Neural cell (in vitro differentiated cells): Measurements from ENCODE around the gene RHBDF2. TPM values are rescaled to one million over a fixed set of nuclear protein-coding genes. Genes with fewer than 3 reads are reported as not detected.

Source experiments
- H2AFZ ChIP-seq: fragments of 200-600, 300-800 bp; sonication (generic), shearing (Covaris generic); 2 replicates; pipeline ENCODE4 v1.6.0; 2014; ENCODE audit warnings: low read depth, mild to moderate bottlenecking, antibody characterized with exemption, low read length, moderate library complexity
- H3F3A ChIP-seq: fragments of 200-600 bp; shearing (Covaris generic); 2 replicates; pipeline ENCODE4 v1.6.1; 2016; ENCODE audit warnings: mild to moderate bottlenecking, moderate library complexity, mixed read lengths, antibody characterized with exemption, low read length; ENCODE audit not compliant: insufficient read depth, poor library complexity, severe bottlenecking
- H3K27ac ChIP-seq: fragments of 200-600, 300-800 bp; sonication (generic), shearing (Covaris generic); 2 replicates; pipeline ENCODE4 v1.5.1; 2014; ENCODE audit warnings: mild to moderate bottlenecking, low read length, moderate library complexity
- H3K27me3 ChIP-seq: fragments of 300-800, 200-600 bp; sonication (generic), shearing (Covaris generic); 2 replicates; pipeline ENCODE4 v1.6.0; 2014; ENCODE audit warnings: mild to moderate bottlenecking, low read depth, low read length, moderate library complexity; ENCODE audit not compliant: insufficient read depth
- H3K36me3 ChIP-seq: fragments of 300-800, 200-600 bp; sonication (generic), shearing (Covaris generic); 2 replicates; pipeline ENCODE4 v1.5.1; 2014; ENCODE audit warnings: mild to moderate bottlenecking, antibody characterized with exemption, low read length, moderate library complexity; ENCODE audit not compliant: insufficient read depth
- H3K4me2 ChIP-seq: fragments of 300-800, 200-600 bp; sonication (generic), shearing (Covaris generic); 2 replicates; pipeline ENCODE4 v1.6.0; 2014; ENCODE audit warnings: mild to moderate bottlenecking, low read length
- H3K4me3 ChIP-seq: fragments of 300-800, 200-600 bp; sonication (generic), shearing (Covaris generic); 2 replicates; pipeline ENCODE4 v1.5.1; 2014; ENCODE audit warnings: mild to moderate bottlenecking, low read length, moderate library complexity
- H3K79me2 ChIP-seq: fragments of 200-600 bp; shearing (Covaris generic); replicated peaks from 2 replicates; pipeline ENCODE4 v1.6.0; 2014; ENCODE audit warnings: mild to moderate bottlenecking, low read length, moderate library complexity; ENCODE audit not compliant: insufficient read depth
- H3K9ac ChIP-seq: fragments of 300-800, 200-600 bp; sonication (generic), shearing (Covaris generic); 2 replicates; pipeline ENCODE4 v1.6.1; 2016; ENCODE audit warnings: mild to moderate bottlenecking, low read length, mixed read lengths
- H3K9me2 ChIP-seq: fragments of 200-600 bp; shearing (Covaris generic); 2 replicates; pipeline ENCODE4 v1.6.1; 2016; ENCODE audit warnings: mild to moderate bottlenecking, low read length, mixed read lengths; ENCODE audit not compliant: insufficient read depth
- H3K9me3 ChIP-seq: fragments of 200-600, 300-800 bp; sonication (generic), shearing (Covaris generic); 2 replicates; pipeline ENCODE4 v1.6.1; 2016; ENCODE audit warnings: mild to moderate bottlenecking, mixed run types, low read length, moderate library complexity, mixed read lengths
- H4K20me1 ChIP-seq: fragments of 200-600 bp; shearing (Covaris generic); 2 replicates; pipeline ENCODE4 v1.6.1; 2016; ENCODE audit warnings: mild to moderate bottlenecking, mixed run types; ENCODE audit not compliant: insufficient read depth
- EP300 ChIP-seq: fragments of 450-650 bp; conservative IDR thresholded peaks from 2 replicates; pipeline ENCODE4 v1.6.1; 2014; ENCODE audit warnings: antibody characterized with exemption, mild to moderate bottlenecking, moderate library complexity; ENCODE audit not compliant: poor library complexity, severe bottlenecking
- EZH2 ChIP-seq: fragments of 200-600, 300-800 bp; shearing (Covaris generic), sonication (generic); IDR thresholded peaks from 2 replicates; pipeline ENCODE4 v1.6.1; 2014; ENCODE audit warnings: antibody characterized with exemption, low read length, borderline replicate concordance, mild to moderate bottlenecking; ENCODE audit not compliant: insufficient read depth, poor library complexity, severe bottlenecking
- MXI1 ChIP-seq: fragments of 450-650 bp; conservative IDR thresholded peaks from 2 replicates; pipeline ENCODE4 v1.6.1; 2014; ENCODE audit warnings: antibody characterized with exemption, mild to moderate bottlenecking; ENCODE audit not compliant: poor library complexity, severe bottlenecking
- POLR2AphosphoS5 ChIP-seq: IDR thresholded peaks from 2 replicates; pipeline ENCODE4 v1.6.1; 2012
- RAD21 ChIP-seq: fragments of 450-650 bp; conservative IDR thresholded peaks from 2 replicates; pipeline ENCODE4 v1.6.1; 2014; ENCODE audit warnings: antibody characterized with exemption, mild to moderate bottlenecking, moderate library complexity
- REST ChIP-seq: IDR thresholded peaks from 2 replicates; pipeline ENCODE4 v1.6.1; 2012; ENCODE audit warnings: borderline replicate concordance
- SMC3 ChIP-seq: fragments of 450-650 bp; conservative IDR thresholded peaks from 2 replicates; pipeline ENCODE4 v1.6.1; 2014; ENCODE audit warnings: antibody characterized with exemption, mild to moderate bottlenecking, moderate library complexity; ENCODE audit not compliant: poor library complexity
- TAF1 ChIP-seq: IDR thresholded peaks from 2 replicates; pipeline ENCODE4 v1.6.1; 2012; ENCODE audit warnings: low read depth
- polyA plus RNA-seq: library from polyadenylated mRNA; depleted of rRNA; stranded (reverse); fragments of >200 nt; gene quantifications from 2 replicates; pipeline ENCODE4 v1.2.3, GENCODE V29; 2014
- TF ChIP-seq, protein P1 (sequence below): fragments of 450-650 bp; IDR thresholded peaks from 2 replicates; pipeline ENCODE4 v1.5.1; 2014; ENCODE audit warnings: antibody characterized with exemption, mild to moderate bottlenecking, moderate library complexity; ENCODE audit not compliant: poor library complexity, severe bottlenecking

RHBDF2 gene
- polyA plus RNA-seq, 1 donor from 2014 or later: not detected

DNA sequence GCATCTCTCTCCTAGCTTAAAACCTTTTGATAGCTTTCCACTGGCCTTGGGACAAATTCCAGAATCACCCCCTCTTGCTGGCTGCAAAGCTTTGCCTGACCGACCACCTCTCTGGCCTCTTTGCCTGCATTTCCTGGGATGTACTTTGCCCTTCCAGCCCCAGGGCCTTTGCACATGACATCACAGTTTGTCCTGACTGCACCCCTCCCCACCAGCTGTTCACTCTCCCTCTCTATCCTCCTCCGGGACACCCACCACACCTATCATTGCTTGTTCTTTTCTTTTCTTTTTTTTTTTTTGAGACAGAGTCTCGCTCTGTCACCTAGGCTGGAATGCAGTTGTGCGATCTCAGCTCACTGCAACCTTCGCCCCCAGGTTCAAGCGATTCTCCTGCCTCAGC is 25.9 kb downstream of the RHBDF2 start:
- Histone ChIP-seq H3F3A (no peaks in the 10 kb centered on the region), H3K27me3 (no peaks in the 10 kb centered on the region), H3K36me3 (no peaks in the 10 kb centered on the region), H3K9me2 (no peaks in the 10 kb centered on the region), H3K27ac (no peak overlapping the region), H3K9ac (no peak overlapping the region), H3K4me2 (no peak overlapping the region), H3K79me2 (no peaks in the 10 kb centered on the region), H3K4me3 (no peak overlapping the region), H2AFZ (no peak overlapping the region), H4K20me1 (no peaks in the 10 kb centered on the region), H3K9me3 (no peaks in the 10 kb centered on the region)
- TF ChIP-seq SMC3 (no peak), RAD21 (no peak), MXI1 (no peak), EP300 (no peak), EZH2 (no peak), TAF1 (no peak), POLR2AphosphoS5 (no peak), REST (no peak)
- TF ChIP-seq, protein P1, sequence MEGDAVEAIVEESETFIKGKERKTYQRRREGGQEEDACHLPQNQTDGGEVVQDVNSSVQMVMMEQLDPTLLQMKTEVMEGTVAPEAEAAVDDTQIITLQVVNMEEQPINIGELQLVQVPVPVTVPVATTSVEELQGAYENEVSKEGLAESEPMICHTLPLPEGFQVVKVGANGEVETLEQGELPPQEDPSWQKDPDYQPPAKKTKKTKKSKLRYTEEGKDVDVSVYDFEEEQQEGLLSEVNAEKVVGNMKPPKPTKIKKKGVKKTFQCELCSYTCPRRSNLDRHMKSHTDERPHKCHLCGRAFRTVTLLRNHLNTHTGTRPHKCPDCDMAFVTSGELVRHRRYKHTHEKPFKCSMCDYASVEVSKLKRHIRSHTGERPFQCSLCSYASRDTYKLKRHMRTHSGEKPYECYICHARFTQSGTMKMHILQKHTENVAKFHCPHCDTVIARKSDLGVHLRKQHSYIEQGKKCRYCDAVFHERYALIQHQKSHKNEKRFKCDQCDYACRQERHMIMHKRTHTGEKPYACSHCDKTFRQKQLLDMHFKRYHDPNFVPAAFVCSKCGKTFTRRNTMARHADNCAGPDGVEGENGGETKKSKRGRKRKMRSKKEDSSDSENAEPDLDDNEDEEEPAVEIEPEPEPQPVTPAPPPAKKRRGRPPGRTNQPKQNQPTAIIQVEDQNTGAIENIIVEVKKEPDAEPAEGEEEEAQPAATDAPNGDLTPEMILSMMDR: no peak

- Histone ChIP-seq H4K20me1 (no peaks in the 10 kb centered on the region), H2AFZ (no peak overlapping the region), H3K9me2 (no peaks in the 10 kb centered on the region), H3K79me2 (no peaks in the 10 kb centered on the region), H3F3A (no peaks in the 10 kb centered on the region), H3K36me3 (no peaks in the 10 kb centered on the region), H3K4me2 (no peak overlapping the region), H3K27me3 (no peaks in the 10 kb centered on the region), H3K9ac (no peak overlapping the region), H3K9me3 (no peaks in the 10 kb centered on the region), H3K27ac (no peak overlapping the region), H3K4me3 (no peak overlapping the region)
- TF ChIP-seq POLR2AphosphoS5: no peak
- no peak for TF ChIP-seq MXI1
- TF ChIP-seq EZH2: no peak
- no peak for TF ChIP-seq RAD21
- no peak for TF ChIP-seq TAF1
- TF ChIP-seq REST: no peak
- TF ChIP-seq, protein P1: no peak
- TF ChIP-seq EP300: no peak
- no peak for TF ChIP-seq SMC3
These were observed 26.3 kb downstream of the RHBDF2 start for GRCh38 chr17:76474894-76475293.
